DMS 273 (cell line): ENCODE data around the gene BPIFB1.

ENCODE experiments used
- DNase-seq: peaks from one replicate; lab custom pipeline; 2025; ENCODE audit not compliant: unreplicated experiment; lab: John Stamatoyannopoulos, UW

Gene BPIFB1, protein sequence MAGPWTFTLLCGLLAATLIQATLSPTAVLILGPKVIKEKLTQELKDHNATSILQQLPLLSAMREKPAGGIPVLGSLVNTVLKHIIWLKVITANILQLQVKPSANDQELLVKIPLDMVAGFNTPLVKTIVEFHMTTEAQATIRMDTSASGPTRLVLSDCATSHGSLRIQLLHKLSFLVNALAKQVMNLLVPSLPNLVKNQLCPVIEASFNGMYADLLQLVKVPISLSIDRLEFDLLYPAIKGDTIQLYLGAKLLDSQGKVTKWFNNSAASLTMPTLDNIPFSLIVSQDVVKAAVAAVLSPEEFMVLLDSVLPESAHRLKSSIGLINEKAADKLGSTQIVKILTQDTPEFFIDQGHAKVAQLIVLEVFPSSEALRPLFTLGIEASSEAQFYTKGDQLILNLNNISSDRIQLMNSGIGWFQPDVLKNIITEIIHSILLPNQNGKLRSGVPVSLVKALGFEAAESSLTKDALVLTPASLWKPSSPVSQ

DNA sequence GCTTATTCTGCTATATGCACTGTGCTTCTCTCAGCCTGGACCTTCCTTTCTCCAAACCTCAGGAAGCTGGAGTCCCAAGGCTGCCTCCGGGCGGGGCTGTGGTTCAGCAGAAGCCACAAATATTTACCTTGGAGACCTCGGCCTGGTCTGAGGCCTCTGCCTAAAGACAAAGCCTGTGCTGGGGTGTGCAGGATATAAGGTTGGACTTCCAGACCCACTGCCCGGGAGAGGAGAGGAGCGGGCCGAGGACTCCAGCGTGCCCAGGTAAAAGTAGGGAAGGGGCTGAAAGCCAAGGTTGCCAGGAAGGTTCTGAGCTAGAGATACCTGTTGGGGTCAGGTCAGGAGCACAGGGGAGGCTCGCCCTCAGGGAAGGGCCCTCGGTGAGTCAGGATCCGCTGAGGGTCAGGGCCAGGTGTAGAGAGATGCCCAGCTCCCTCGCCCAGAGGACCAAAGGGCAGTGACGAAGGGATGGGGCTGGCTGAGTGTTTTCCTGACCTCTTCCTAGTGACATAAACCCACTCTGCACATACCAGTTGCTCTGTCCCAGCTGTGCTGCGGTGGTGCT, at the start of gene BPIFB1:
BPIFB1 (plus strand) TSS at position 224 of the 565 bp plus-strand sequence. CDS start 2,860 bp downstream, outside the sequence.
- DNase-seq: no peak

DNA sequence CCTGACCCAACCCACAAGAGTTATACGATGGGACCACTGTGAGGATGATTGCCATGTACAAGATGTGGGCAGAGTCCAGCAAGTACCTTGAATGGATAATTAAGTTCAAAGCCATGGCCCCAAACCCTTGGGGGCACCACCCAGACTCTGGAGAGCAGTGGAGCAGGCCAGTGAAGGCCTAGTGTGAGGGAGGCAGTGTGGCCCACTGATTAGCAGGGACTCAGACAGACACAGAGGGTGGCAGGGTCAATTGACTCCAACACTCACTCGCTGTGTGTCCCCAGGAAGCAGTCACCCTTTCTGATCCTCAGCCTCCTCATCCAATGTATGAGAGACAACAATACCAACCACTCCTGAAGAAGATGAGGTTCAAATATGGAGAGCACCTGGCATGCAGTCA, 49.0 kb upstream of the BPIFB1 start:
- DNase-seq: no peak

DNA sequence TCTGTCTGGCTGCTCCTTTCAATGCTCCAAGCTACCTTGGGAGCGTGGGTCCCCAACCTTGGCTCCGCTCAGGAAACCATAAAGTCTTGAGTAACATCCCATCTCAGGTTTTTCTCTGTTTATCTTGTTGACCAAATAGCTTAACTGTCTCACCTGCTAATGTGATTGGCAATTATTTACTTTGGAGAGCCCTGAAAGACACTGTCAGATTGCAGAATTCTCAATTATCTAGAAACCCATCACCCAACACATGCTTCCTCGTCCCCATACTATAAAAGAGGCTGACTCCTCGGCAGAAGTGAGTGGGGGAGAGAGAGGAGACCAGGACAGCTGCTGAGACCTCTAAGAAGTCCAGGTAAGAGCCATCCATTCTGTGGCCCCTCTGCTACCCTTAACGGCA, 47.3 kb upstream of the BPIFB1 start, which contains the start of gene BPIFA1:
BPIFA1 (plus strand) TSS at position 301 of the 400 bp plus-strand sequence. CDS start 1,716 bp downstream, outside the sequence.
- no peak for DNase-seq

DNA sequence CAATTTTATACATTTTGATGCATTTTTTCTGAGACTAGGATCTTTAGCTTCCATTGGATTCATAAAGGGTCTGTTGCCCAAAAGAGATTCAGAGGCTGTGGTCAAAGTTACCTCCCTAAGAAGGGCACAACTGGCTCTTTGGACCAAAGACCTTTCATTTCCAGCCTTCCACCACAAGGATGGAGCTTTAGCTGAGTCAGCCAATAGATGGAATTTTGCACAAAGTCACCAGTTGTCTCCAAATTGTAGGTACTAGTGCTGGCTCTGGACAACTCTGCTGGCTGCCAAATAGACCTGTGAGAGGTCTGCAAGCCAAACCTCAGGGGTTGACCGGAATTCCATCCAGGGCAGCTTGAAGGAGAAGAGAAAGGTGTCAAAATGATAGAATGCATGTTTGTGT, 46.7 kb upstream of the BPIFB1 start:
- no peak for DNase-seq

DNA sequence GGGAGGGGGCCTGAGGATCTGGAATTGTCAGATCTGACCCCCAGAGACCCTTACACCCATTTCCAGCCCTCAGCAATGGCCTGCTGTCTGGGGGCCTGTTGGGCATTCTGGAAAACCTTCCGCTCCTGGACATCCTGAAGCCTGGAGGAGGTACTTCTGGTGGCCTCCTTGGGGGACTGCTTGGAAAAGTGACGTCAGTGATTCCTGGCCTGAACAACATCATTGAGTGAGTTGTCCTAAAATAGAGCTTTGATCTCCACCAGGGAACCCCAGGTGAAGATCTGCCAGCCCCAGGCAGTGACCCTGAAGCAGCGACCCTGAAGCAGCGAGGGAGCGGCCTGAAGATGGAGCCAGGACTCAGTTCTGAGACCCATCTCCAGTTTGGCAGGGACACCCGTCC, 45.0 kb upstream of the BPIFB1 start:
- DNase-seq: no peak

DNA sequence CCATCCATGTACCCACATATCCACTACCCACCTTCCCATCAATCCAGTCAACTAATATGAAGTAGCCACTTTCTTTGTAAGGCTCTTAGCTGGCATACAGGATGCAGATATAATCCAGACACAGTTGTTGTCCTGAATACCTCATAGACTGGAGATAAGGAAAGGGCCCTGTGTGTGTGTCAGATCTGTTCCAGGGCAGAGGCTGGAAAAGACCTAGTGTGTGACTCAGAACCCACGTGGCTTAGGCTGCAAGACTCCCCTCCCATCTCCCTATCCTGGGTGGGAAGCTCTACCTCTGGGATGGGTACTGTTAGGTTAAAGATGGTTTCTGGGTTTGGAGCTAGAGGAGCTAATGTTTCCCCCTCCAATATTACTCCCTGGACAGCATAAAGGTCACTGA, 43.6 kb upstream of the BPIFB1 start:
- DNase-seq: no peak

DNA sequence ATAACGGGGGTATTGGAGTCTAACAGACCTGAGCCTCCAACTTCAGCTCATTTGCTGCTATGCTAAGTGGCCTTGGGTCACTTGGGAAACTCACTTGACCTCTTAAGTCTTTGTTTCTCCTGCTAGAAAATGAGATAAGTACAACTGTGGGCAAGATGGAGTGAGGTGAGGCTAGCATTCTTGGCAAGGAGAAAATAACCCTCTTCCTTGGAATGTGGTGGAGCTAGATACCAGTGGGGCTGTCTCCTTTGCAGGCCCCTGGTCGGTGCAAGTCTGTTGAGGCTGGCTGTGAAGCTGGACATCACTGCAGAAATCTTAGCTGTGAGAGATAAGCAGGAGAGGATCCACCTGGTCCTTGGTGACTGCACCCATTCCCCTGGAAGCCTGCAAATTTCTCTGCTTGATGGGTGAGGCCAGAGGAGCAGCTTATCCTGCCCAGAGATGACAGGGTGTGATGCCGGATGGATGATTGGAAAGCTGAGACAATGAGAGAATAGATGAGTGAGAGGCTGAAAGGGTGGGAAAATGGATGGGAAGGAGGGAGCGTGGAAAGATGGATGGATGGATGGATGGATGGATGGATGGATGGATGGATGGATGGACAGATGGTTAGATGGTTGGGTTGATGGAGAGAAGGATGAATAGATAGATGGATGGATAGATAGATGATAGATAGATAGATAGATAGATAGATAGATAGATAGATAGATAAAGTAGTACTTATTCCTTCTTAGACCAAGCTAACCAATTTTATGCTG, 42.9 kb upstream of the BPIFB1 start:
- DNase-seq: no peak

DNA sequence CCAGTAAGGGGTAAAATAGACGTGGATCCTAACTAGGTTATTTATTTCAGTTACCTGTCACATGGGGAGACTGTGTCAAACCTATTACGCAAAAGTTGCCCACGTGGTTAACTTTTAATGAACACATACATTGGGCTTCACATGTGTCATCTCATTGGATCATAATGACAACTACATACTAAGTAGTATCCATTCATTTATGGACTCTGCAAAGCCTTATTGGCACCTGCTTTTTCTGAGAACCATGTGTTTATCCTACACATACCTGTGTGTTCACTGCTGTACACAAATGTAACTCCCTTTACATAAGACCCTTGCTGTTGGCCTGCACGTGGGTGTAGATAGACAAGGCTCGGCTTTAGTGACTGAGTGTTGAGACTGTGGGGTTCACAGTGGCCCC, 42.1 kb upstream of the BPIFB1 start:
- DNase-seq: no peak

DNA sequence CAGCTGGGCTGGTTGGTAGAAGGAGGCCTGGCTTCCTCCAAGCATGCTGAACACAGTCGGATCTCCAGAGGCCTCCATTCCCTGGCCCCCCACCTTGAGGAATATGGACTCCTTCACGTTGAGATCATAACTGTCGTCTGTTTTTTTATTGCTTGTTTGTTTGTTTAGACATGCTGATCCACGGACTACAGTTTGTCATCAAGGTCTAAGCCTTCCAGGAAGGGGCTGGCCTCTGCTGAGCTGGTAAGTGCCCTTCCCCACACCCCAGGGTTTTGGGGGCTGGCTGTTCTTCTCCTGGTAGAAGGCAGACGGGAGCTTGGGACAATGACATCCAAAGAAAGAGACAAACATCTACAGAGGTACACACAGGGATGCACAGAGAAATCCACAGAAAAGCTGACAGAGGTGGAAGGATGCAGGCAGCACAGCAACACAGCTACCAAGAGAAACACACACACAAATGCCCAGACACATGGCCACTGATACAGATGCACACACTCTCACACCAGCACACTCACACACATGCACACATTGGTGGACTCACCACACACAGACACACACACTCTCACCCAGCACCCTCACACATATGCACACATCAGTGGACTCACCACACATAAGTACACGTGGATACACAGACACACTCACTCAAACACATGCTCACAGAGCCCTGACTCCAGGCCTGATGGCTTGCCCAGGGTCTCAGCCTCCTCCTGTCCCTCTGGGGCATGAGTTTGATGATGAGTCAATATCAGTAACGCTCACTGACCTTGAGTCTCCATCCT, 40.5 kb upstream of the BPIFB1 start:
- no peak for DNase-seq

DNA sequence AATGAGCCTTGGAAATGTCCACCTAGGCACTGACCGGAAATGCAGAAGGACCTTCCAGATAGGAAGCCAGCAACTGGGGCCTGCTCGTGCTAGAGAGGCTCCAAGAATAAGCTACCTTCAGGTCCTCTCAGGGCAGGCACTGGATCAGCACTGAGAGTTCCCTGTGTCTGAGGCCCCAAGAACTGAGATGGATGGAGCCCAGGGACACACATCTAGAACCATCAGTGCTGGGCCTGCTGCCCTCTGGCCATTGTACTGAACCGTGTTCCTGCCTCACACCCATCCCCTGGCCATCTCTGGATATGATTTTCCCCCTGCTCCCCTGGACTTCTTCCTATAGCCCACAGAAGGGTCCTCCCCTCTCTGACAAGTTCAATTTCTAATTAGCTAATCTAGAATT, 36.9 kb upstream of the BPIFB1 start:
- no peak for DNase-seq

DNA sequence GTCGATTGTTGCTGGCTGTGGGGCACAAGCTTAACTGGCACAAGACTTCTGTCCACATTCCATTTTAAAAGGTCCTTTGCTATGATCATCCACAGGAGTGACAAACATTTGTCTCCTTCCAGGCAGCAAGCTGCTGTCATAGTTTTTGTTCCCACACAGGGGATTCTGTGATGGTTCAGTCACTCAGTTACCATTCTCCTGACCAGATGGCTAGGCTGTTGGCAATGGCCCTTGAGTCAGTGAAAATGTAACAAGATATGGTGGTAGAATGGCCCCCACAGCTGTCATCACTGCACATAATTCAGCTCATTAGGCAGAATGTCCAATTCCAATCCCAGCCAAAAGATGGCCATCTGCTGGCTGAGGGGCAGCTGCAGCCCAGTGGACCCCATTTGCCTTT, 33.6 kb upstream of the BPIFB1 start:
- DNase-seq: peak; percentile 97

DNA sequence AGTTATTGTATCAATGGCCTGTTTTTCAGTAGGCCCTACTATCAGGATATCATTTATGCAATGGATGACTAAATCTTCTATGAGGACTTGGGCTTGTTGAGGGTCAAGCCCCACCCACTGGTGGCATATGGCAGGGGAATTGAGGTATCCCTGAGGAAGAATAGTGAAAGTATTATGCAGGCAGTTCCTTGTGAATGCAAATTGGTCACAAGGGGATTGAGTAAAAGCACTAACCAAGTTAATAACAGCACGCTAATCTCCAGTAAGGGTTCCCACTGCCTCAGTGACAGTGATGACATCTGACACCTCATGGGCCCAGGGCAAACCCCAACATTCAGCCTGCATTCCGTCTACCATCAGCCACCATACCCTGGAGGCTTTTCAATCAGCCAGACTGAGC, 32.3 kb upstream of the BPIFB1 start:
- DNase-seq: peak; percentile 97

DNA sequence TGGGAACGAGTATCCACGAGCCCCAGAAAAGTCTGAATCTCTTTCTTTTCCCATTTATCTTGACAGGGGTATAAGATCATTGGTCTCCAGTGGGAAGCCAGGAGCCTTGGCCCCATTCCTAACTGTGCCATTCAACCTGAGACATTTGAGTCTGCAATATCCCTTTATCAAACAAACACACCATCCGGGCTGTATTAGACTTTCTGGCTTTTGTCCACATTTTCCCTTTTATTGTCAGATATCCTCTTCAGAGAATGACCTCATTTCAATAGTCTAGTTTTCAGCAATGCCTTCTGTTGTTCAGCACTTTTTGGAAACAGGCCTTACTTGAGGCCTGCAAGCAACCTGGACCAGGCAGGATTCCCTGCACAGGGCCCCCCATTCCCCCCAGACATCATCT, 31.5 kb upstream of the BPIFB1 start:
- DNase-seq: peak; percentile 88

DNA sequence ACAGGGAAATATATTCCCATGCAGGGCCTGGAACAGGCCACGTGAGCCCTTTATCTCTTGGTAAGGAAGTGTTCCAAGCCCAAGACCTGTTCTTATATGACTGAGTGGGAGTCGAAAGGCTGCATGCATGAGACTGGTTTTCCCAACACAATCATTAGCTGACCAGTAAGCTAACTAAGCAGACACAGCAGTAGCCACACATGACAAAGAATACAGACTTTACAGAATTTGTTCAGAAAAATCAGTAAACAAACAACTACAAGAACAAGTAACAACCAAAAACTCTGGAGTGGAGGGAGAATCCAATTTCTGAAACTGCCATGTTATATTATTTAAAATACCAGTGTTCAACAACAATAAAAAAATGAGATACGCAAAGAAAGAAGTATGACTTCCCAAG, 30.6 kb upstream of the BPIFB1 start:
- DNase-seq: no peak

DNA sequence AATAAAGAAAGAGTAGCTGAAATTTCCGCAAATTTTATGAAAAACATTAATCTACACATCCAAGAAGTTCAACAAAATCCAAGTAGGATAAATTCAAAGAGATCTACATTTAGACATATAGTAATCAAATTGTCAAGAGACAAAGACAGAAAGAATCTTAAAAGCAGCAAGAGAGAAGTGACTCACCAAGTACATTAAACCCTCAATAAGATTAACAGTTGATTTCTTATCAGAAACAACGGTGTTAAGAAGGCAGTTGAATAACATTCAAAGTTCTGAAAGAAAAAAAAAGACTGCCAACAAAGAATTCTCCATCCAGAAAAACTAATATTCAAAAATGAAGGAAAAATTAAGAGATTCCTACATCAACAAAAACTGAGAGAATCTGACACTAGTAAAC, 28.0 kb upstream of the BPIFB1 start:
- no peak for DNase-seq

DNA sequence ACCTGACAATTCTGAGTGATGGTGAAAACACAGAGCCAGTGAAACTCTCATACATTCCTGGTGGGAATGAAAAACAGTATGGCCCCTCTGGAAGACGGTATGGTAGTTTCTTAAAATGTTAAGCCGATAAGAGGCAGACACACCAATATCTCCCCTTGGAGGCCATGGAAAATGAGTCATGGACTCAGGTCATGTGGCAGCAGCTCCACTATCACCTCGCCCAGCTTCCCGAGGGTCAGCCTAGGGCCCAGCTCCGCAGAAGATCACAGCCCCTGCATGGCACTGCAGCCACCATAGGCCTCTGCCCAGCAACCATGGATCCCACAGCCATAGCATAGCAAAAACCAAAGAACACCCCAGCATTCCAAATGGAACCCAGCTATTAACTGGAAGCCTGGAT, 25.8 kb upstream of the BPIFB1 start:
- DNase-seq: no peak

DNA sequence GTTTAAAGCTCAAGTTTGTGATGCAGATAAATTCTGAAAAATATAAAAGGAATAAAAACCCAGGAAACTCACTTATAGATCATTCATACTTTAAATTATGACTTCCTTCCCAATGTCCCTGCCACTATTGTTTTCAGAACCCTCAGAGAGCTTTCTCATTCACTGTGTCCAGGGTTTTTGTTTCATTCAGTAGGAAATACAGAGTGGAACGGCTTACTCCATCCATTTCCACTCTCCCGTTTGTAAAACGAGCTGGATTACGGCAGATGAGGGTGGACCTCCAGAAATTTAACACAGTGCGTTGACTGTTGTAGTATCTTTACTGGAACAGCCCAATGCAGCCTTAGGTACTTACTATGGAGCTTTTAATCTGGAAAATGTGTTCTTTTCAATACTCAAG, 23.6 kb upstream of the BPIFB1 start:
- no peak for DNase-seq

DNA sequence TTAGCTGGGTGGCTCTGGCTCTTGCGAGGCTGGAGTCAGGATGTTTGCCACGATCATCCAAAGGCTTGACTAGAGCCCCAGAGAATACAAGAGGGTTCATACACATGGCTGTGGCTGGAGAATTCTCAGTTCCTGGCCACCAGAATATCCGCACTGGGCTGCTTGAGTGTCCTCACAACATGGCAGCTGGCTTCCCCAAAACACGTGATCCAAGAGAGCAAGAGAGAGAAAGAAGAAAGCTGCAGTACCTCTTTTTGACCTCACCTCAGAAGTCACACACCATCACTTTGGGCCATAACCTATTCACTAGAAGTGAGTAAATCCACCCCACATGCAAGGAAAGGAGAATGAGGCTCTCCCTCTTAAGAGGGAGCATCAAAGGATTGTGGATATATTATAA, 21.5 kb upstream of the BPIFB1 start:
- DNase-seq: peak; percentile 67

DNA sequence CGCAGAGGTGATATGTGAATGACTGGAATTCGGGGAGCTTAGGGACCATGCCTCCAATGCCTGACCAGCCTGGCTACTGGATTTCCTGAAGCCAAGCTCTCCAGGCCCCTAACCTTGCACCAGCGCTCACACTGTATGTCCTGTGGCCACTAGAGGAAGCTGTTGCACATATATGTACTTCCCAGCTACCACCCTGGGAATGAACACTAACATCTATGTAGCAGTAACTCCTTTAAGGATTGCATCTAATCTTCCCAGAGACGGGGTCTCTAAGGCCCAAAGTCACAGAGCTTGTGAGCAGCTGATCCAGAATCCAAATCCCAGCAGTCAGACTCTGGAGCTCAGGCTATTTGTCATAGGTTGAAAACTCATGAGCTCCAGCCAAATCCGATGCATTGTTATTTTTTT, 20.4 kb upstream of the BPIFB1 start:
- peak; percentile 89 for DNase-seq

DNA sequence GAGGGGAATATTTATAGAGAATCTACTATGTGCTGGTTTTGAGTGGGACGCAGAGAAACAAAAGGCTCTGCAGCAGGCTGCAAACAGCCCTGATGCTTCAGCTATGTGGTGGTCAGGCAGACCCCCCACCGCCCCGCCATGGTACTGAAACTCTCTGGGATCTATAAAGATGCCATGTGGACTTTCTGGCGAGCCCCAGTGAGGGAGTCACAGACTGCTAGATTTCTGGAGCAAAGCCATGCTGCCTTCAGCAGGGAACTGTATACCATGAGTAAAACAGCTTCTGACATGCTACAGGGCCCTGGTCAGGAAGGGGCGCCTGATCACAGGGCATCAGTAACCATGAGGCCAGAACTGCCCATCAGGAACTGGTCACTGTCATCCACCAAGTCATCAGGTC, 19.2 kb upstream of the BPIFB1 start:
- DNase-seq: no peak

DNA sequence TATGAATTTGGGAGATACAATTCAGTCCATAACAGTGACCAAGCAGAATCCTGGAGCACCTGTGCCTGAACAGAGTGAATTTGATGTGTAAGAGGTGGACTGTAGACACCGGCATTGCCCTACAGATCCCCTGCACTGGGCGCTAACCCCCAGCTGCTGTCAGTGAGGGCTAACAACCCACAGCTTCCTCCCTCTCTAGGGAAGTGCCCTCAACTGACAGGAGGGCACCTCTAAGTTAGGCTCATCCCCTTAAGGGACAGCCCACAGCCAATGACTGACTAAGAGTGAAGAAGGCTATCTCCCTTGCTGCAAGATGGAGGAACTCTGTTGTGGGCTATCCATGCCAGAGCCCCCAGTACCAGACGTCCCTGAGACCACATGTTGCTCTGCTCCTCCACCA, 15.3 kb upstream of the BPIFB1 start:
- no peak for DNase-seq
